H9 (cell line): ENCODE measurements around the gene DOK6. TPM values are rescaled to one million over a fixed set of nuclear protein-coding genes. Genes with fewer than 3 reads are reported as not detected.

Experiments used
- DNase-seq: peaks from one replicate; pipeline ENCODE4 v3.0.0-alpha.2; 2017
- H2AFZ ChIP-seq: one replicate; pipeline ENCODE4 v1.6.1; 2013; ENCODE audit warnings: mild to moderate bottlenecking, low read length, control low read depth, moderate library complexity
- H2AK5ac ChIP-seq: 2 replicates; pipeline ENCODE4 v1.6.1; 2013; ENCODE audit warnings: low read length, control low read depth, mixed read lengths; ENCODE audit not compliant: insufficient read length
- H2BK120ac ChIP-seq: one replicate; pipeline ENCODE4 v1.6.1; 2013; ENCODE audit warnings: low read depth, mild to moderate bottlenecking, low read length, control low read depth, inconsistent platforms; ENCODE audit not compliant: poor library complexity, severe bottlenecking
- H2BK12ac ChIP-seq: 2 replicates; pipeline ENCODE4 v1.6.1; 2013; ENCODE audit warnings: low read length, control low read depth, mixed read lengths, low read depth; ENCODE audit not compliant: insufficient read length
- H2BK15ac ChIP-seq: 2 replicates; pipeline ENCODE4 v1.6.1; 2013; ENCODE audit warnings: low read depth, low read length, control low read depth
- H2BK20ac ChIP-seq: one replicate; pipeline ENCODE4 v1.6.1; 2013; ENCODE audit warnings: low read depth, mild to moderate bottlenecking, low read length, control low read depth, inconsistent platforms; ENCODE audit not compliant: poor library complexity, severe bottlenecking
- H2BK5ac ChIP-seq: 2 replicates; pipeline ENCODE4 v1.6.1; 2013; ENCODE audit warnings: low read length, control low read depth, mixed read lengths; ENCODE audit not compliant: insufficient read length
- H3K14ac ChIP-seq: 2 replicates; pipeline ENCODE4 v1.6.1; 2013; ENCODE audit warnings: low read length, control low read depth; ENCODE audit not compliant: insufficient read depth
- H3K18ac ChIP-seq: 2 replicates; pipeline ENCODE4 v1.6.1; 2013; ENCODE audit warnings: low read depth, mild to moderate bottlenecking, mixed read lengths, low read length, control low read depth; ENCODE audit not compliant: insufficient read length
- H3K23ac ChIP-seq: 2 replicates; pipeline ENCODE4 v1.6.1; 2013; ENCODE audit warnings: low read length, control low read depth, mixed read lengths, low read depth; ENCODE audit not compliant: insufficient read length
- H3K23me2 ChIP-seq: 2 replicates; pipeline ENCODE4 v1.6.1; 2013; ENCODE audit warnings: low read depth, mild to moderate bottlenecking, mixed read lengths, low read length, control low read depth; ENCODE audit not compliant: insufficient read length, poor library complexity, severe bottlenecking
- H3K27ac ChIP-seq: 2 replicates; pipeline ENCODE4 v1.5.1; 2013; ENCODE audit warnings: low read length, control low read depth, mixed read lengths, low read depth; ENCODE audit not compliant: insufficient read length
- H3K27me3 ChIP-seq: 2 replicates; pipeline ENCODE4 v1.6.1; 2013; ENCODE audit warnings: low read length, control low read depth, inconsistent platforms; ENCODE audit not compliant: insufficient read depth
- H3K4ac ChIP-seq: 2 replicates; pipeline ENCODE4 v1.6.1; 2013; ENCODE audit warnings: low read depth, mild to moderate bottlenecking, control low read depth, inconsistent platforms, low read length, moderate library complexity
- H3K4me1 ChIP-seq: 2 replicates; pipeline ENCODE4 v1.6.1; 2013; ENCODE audit warnings: low read length, control low read depth, inconsistent platforms; ENCODE audit not compliant: insufficient read depth
- H3K4me2 ChIP-seq: 2 replicates; pipeline ENCODE4 v1.6.1; 2013; ENCODE audit warnings: low read length, control low read depth, mixed read lengths; ENCODE audit not compliant: insufficient read length, insufficient read depth
- H3K56ac ChIP-seq: 2 replicates; pipeline ENCODE4 v1.6.1; 2013; ENCODE audit warnings: low read depth, mild to moderate bottlenecking, mixed read lengths, low read length, control low read depth; ENCODE audit not compliant: insufficient read length
- H3K79me1 ChIP-seq: 2 replicates; pipeline ENCODE4 v1.6.1; 2013; ENCODE audit warnings: low read depth, mild to moderate bottlenecking, moderate library complexity, low read length, control low read depth, inconsistent platforms; ENCODE audit not compliant: insufficient read depth, poor library complexity, severe bottlenecking
- H3K79me2 ChIP-seq: 2 replicates; pipeline ENCODE4 v1.6.1; 2013; ENCODE audit warnings: low read length, control low read depth, inconsistent platforms; ENCODE audit not compliant: insufficient read depth
- H3K9ac ChIP-seq: 2 replicates; pipeline ENCODE4 v1.6.1; 2013; ENCODE audit warnings: low read length, control low read depth, mixed read lengths; ENCODE audit not compliant: insufficient read length; ENCODE audit errors: extremely low read depth
- H3K9me3 ChIP-seq: one replicate; pipeline ENCODE4 v1.6.1; 2013; ENCODE audit warnings: low read depth, low read length, inconsistent platforms; ENCODE audit not compliant: control insufficient read depth
- H3T11ph ChIP-seq: one replicate; pipeline ENCODE4 v1.6.1; 2013; ENCODE audit warnings: mild to moderate bottlenecking, low read length, control low read depth, inconsistent platforms
- H4K20me1 ChIP-seq: one replicate; pipeline ENCODE4 v1.6.1; 2013; ENCODE audit not compliant: control insufficient read depth, insufficient read length, insufficient read depth
- H4K5ac ChIP-seq: 2 replicates; pipeline ENCODE4 v1.6.1; 2013; ENCODE audit warnings: low read depth, mild to moderate bottlenecking, mixed read lengths, low read length, control low read depth; ENCODE audit not compliant: insufficient read length
- H4K8ac ChIP-seq: replicated peaks from 2 replicates; pipeline ENCODE4 v1.6.1; 2013; ENCODE audit warnings: low read length, control low read depth, mixed read lengths, low read depth; ENCODE audit not compliant: insufficient read length
- H4K91ac ChIP-seq: 2 replicates; pipeline ENCODE4 v1.6.1; 2013; ENCODE audit warnings: low read depth, mild to moderate bottlenecking, moderate library complexity, mixed read lengths, low read length, control low read depth; ENCODE audit not compliant: insufficient read length
- H3K27ac Mint-ChIP-seq, 3 experiments: 2 replicates in 2 of 3; 3 replicates in 1 of 3; pipeline ENCODE4 v1.8.0; 2020 to 2021; ENCODE audit warnings: mixed read lengths in 3 of 3, mild to moderate bottlenecking in 1 of 3, moderate library complexity in 1 of 3
- H3K27me3 Mint-ChIP-seq: 2 replicates; pipeline ENCODE4 v1.8.0; 2021; ENCODE audit warnings: low read depth, mild to moderate bottlenecking, moderate library complexity, mixed read lengths
- H3K36me3 Mint-ChIP-seq, 3 experiments: 2 replicates in 2 of 3; 3 replicates in 1 of 3; pipeline ENCODE4 v1.8.0; 2020 to 2021; ENCODE audit warnings: low read depth in 3 of 3, mixed read lengths in 3 of 3; ENCODE audit not compliant: insufficient read depth in 1 of 3
- H3K4me1 Mint-ChIP-seq, 2 experiments: 2 replicates each; pipeline ENCODE4 v1.8.0; 2020; ENCODE audit warnings: mixed read lengths in 2 of 2
- H3K4me3 Mint-ChIP-seq, 2 experiments: 2 replicates in 1 of 2; 3 replicates in 1 of 2; pipeline ENCODE4 v1.8.0; 2020 to 2021; ENCODE audit warnings: mild to moderate bottlenecking in 2 of 2, mixed read lengths in 2 of 2, moderate library complexity in 1 of 2
- H3K9me3 Mint-ChIP-seq, 2 experiments: 2 replicates in 1 of 2; 3 replicates in 1 of 2; pipeline ENCODE4 v1.8.0; 2020; ENCODE audit warnings: mild to moderate bottlenecking in 2 of 2, mixed read lengths in 2 of 2, moderate library complexity in 1 of 2
- WGBS: extraction: QIAGEN DNeasy Blood & Tissue Kit; methylation state at CpG from one replicate; pipeline ENCODE4 v1.1.7; 2013; ENCODE audit warnings: missing lambda C conversion rate, low lambda C conversion rate, mixed read lengths; ENCODE audit not compliant: insufficient read length; ENCODE audit errors: extremely low coverage; 5-methylcytosine and 5-hydroxymethylcytosine counted together
- total RNA-seq: library from RNA; stranded (reverse); gene quantifications from 2 replicates; pipeline ENCODE4 v1.2.1, GENCODE V29; 2021
- TF ChIP-seq, protein P1 (sequence below): fragments of 200-600 bp; sonication (generic); conservative IDR thresholded peaks from 3 replicates; pipeline ENCODE4 v1.8.0; 2021; ENCODE audit warnings: antibody characterized with exemption, mild to moderate bottlenecking

Gene DOK6
- total RNA-seq, 1 experiment from 2014 or later: 0.20 TPM

DNA sequence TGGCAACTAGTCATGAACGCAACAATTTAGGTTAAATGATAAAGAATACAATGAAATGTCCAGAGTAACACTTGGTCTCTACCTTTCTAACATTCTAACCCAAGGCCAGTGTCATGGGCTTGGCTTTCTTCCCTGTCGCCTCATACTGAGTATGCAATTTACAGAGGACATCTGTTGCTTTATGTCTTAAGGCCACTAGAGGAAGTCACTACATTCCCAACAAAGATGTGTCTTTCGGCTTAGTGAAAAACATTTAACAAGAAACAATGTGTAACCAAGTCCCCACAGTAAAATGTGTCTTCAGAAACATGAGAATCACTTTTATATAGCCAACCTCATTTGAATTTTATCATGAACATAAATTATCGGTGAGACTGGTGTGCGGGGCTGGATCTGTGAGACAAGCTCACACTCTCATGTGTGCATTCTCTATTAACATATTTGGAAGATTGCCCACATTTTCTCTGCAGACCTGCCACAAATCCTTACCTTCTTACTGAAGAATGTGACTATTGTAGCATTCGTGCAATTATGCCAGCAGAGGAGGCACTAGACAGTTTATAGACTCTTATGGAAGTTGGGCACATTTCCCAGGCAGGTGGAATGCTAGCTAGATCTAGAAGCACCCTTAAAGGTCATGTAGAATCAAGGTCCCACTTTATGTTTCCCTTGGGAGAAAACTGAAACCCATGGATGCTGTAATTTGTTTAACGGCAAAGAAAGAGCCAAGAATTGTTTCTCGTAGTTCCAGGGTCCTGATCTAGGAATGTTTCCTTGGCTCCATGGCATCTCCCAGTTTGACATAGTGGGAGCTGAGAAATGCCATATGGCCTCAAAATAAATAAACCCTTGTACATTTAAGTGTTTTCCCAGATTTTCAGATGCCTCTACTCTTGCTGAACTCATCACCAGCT, 445.2 kb downstream of the DOK6 start:
- no peak overlapping the region for H3K4ac ChIP-seq
- no peak overlapping the region for H4K8ac ChIP-seq
- no peak overlapping the region for H3K18ac ChIP-seq
- DNase-seq: no peak
- H3K79me1 ChIP-seq: no peaks in the 10 kb centered on the region
- H3T11ph ChIP-seq: no peak overlapping the region
- no peak overlapping the region for H2BK15ac ChIP-seq
- no peaks in the 10 kb centered on the region for H3K9me3 ChIP-seq
- Mint-ChIP-seq H3K9me3 (no peaks in the 10 kb centered on the region), H3K4me1 (peaks cover 7% of the 10 kb centered on the region in 2 experiments; a peak in 2 of 4 replicates), H3K4me3 (no peak overlapping the region), H3K27me3 (no peaks in the 10 kb centered on the region), H3K27ac (no peak overlapping the region), H3K36me3 (no peaks in the 10 kb centered on the region)
- no peak overlapping the region for H4K5ac ChIP-seq
- no peak overlapping the region for H2AK5ac ChIP-seq
- TF ChIP-seq, protein P1, sequence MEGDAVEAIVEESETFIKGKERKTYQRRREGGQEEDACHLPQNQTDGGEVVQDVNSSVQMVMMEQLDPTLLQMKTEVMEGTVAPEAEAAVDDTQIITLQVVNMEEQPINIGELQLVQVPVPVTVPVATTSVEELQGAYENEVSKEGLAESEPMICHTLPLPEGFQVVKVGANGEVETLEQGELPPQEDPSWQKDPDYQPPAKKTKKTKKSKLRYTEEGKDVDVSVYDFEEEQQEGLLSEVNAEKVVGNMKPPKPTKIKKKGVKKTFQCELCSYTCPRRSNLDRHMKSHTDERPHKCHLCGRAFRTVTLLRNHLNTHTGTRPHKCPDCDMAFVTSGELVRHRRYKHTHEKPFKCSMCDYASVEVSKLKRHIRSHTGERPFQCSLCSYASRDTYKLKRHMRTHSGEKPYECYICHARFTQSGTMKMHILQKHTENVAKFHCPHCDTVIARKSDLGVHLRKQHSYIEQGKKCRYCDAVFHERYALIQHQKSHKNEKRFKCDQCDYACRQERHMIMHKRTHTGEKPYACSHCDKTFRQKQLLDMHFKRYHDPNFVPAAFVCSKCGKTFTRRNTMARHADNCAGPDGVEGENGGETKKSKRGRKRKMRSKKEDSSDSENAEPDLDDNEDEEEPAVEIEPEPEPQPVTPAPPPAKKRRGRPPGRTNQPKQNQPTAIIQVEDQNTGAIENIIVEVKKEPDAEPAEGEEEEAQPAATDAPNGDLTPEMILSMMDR: peak; percentile 47
- no peak overlapping the region for H3K9ac ChIP-seq
- H3K27me3 ChIP-seq: no peaks in the 10 kb centered on the region
- H3K23me2 ChIP-seq: no peaks in the 10 kb centered on the region
- H3K27ac ChIP-seq: no peak overlapping the region
- H2AFZ ChIP-seq: no peak overlapping the region
- no peaks in the 10 kb centered on the region for H4K20me1 ChIP-seq
- no peaks in the 10 kb centered on the region; the same call in 1 of the 2 replicates for H3K4me1 ChIP-seq
- no peak overlapping the region for H3K23ac ChIP-seq
- no peak overlapping the region for H2BK12ac ChIP-seq
- H3K79me2 ChIP-seq: no peaks in the 10 kb centered on the region
- H3K14ac ChIP-seq: no peak overlapping the region
- no peak overlapping the region for H2BK120ac ChIP-seq
- no peak overlapping the region for H2BK20ac ChIP-seq
- no peak overlapping the region for H3K56ac ChIP-seq
- no CpG with 5 or more reads among the region's 8 CpGs for whole genome bisulfite sequencing
- H3K4me2 ChIP-seq: no peak overlapping the region
- H2BK5ac ChIP-seq: no peak overlapping the region
- no peak overlapping the region for H4K91ac ChIP-seq
